WTC11 (cell line): ENCODE results near the gene SLC25A21. TPM values are rescaled to one million over a fixed set of nuclear protein-coding genes. Genes with fewer than 3 reads are reported as not detected.

Source experiments
- ATAC-seq: fragments of 200-7000 bp; cut with Tn5 transposase; 2 replicates; pipeline ENCODE4 v1.10.0; 2021; ENCODE audit warnings: mild to moderate bottlenecking, moderate library complexity
- CTCF ChIA-PET: fragments of 300-600 bp; sonication (Branson Sonifier 250); formaldehyde crosslinking; loops from one replicate; lab custom pipeline; 2021; ENCODE audit warnings: antibody characterized with exemption; lab: Charles Lee
- POLR2A ChIA-PET: fragments of 350-600 bp; sonication (Branson Sonifier 250); formaldehyde crosslinking; loops from one replicate; lab custom pipeline; 2021; ENCODE audit warnings: antibody characterized with exemption; lab: Charles Lee
- DNase-seq: peaks from one replicate; pipeline ENCODE4 v3.0.0; 2021; ENCODE audit warnings: low spot score
- H3K27ac Mint-ChIP-seq: 2 replicates; pipeline ENCODE4 v1.8.0; 2021; ENCODE audit warnings: mixed read lengths
- H3K27me3 Mint-ChIP-seq: 2 replicates; pipeline ENCODE4 v1.8.0; 2021; ENCODE audit warnings: low read depth, mild to moderate bottlenecking, moderate library complexity, mixed read lengths
- H3K36me3 Mint-ChIP-seq: 2 replicates; pipeline ENCODE4 v1.8.0; 2021; ENCODE audit warnings: mixed read lengths
- H3K4me1 Mint-ChIP-seq: 2 replicates; pipeline ENCODE4 v1.8.0; 2022; ENCODE audit warnings: mixed read lengths
- H3K4me3 Mint-ChIP-seq: 2 replicates; pipeline ENCODE4 v1.8.0; 2021; ENCODE audit warnings: mild to moderate bottlenecking, moderate library complexity, mixed read lengths
- H3K9me3 Mint-ChIP-seq: 2 replicates; pipeline ENCODE4 v1.8.0; 2021; ENCODE audit warnings: mixed read lengths
- CBFB ChIP-seq: sonication (generic); formaldehyde crosslinking; IDR thresholded peaks from 2 replicates; pipeline ENCODE4 v1.8.1; 2022; ENCODE audit warnings: mild to moderate bottlenecking, low read depth, missing genetic modification reagents
- ELF4 ChIP-seq: sonication (generic); formaldehyde crosslinking; IDR thresholded peaks from 2 replicates; pipeline ENCODE4 v1.8.1; 2022; ENCODE audit warnings: low read depth, mild to moderate bottlenecking, moderate library complexity, missing genetic modification reagents
- FOXJ3 ChIP-seq: sonication (generic); formaldehyde crosslinking; IDR thresholded peaks from 2 replicates; pipeline ENCODE4 v1.9.0; 2021; ENCODE audit warnings: missing genetic modification reagents, mild to moderate bottlenecking, borderline replicate concordance
- GABPB1 ChIP-seq: sonication (generic); formaldehyde crosslinking; IDR thresholded peaks from 2 replicates; pipeline ENCODE4 v1.8.1; 2023; ENCODE audit warnings: mild to moderate bottlenecking, missing genetic modification reagents
- MYBL2 ChIP-seq: sonication (generic); formaldehyde crosslinking; IDR thresholded peaks from 2 replicates; pipeline ENCODE4 v1.8.1; 2023; ENCODE audit warnings: mild to moderate bottlenecking, moderate library complexity, missing genetic modification reagents
- NFE2L1 ChIP-seq: sonication (generic); formaldehyde crosslinking; IDR thresholded peaks from 2 replicates; pipeline ENCODE4 v1.8.1; 2023; ENCODE audit warnings: missing genetic modification reagents
- TCF7 ChIP-seq: sonication (generic); formaldehyde crosslinking; IDR thresholded peaks from 2 replicates; pipeline ENCODE4 v1.8.0; 2022; ENCODE audit warnings: mild to moderate bottlenecking, low read depth, missing genetic modification reagents, moderate library complexity
- TEAD4 ChIP-seq: sonication (generic); formaldehyde crosslinking; IDR thresholded peaks from 2 replicates; pipeline ENCODE4 v1.8.0; 2022; ENCODE audit warnings: mild to moderate bottlenecking, missing genetic modification reagents
- ZNF138 ChIP-seq: sonication (generic); formaldehyde crosslinking; conservative IDR thresholded peaks from 2 replicates; pipeline ENCODE4 v1.8.1; 2022; ENCODE audit warnings: mild to moderate bottlenecking, moderate library complexity, missing genetic modification reagents
- ZNF219 ChIP-seq: sonication (generic); formaldehyde crosslinking; IDR thresholded peaks from 2 replicates; pipeline ENCODE4 v1.8.0; 2023; ENCODE audit warnings: missing genetic modification reagents, mild to moderate bottlenecking, borderline replicate concordance
- ZNF232 ChIP-seq: sonication (generic); formaldehyde crosslinking; IDR thresholded peaks from 2 replicates; pipeline ENCODE4 v1.8.0; 2022; ENCODE audit warnings: mild to moderate bottlenecking, missing genetic modification reagents
- ZNF317 ChIP-seq: sonication (generic); formaldehyde crosslinking; IDR thresholded peaks from 2 replicates; pipeline ENCODE4 v1.8.1; 2023; ENCODE audit warnings: low read depth, mild to moderate bottlenecking, moderate library complexity, missing genetic modification reagents, borderline replicate concordance
- total RNA-seq: library from RNA; stranded (reverse); gene quantifications from 3 replicates; pipeline ENCODE4 v1.2.3, GENCODE V29; 2021
- TF ChIP-seq, protein P1 (sequence below): sonication (generic); formaldehyde crosslinking; IDR thresholded peaks from 2 replicates; pipeline ENCODE4 v1.8.0; 2022; ENCODE audit warnings: missing genetic modification reagents
- TF ChIP-seq, protein P2 (sequence below): sonication (generic); formaldehyde crosslinking; IDR thresholded peaks from 2 replicates; pipeline ENCODE4 v1.8.1; 2023; ENCODE audit warnings: mild to moderate bottlenecking, missing genetic modification reagents, borderline replicate concordance

SLC25A21 gene
- total RNA-seq, 1 experiment from 2014 or later, result 8.2 TPM

DNA sequence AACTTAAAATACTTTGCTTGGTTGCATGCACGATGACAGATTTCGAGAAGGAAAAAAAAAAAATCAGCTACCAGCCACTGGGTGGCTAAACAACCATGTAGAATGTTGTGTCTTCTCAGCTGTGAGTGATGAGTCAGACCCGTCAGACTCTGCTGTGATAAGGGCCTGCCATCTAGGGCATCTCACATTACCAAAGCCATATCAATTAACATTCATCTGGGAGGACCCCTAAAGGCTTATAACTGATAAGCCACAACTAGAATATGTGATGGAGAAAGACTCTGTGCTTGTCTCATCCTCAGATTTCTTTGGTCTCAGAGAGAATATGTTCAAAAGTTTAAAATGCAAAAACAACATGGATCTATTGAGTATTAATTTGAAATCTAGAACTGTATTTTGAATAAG is 399.3 kb downstream of the SLC25A21 start:
- ChIA-PET CTCF (interaction anchor here (0.7 to 2.6 kb wide), 4 partner anchors 9 to 344 kb away, joined by 3 to 15 read pairs (median 3); no protein-coding TSS in a partner anchor), POLR2A (interaction anchor here (1.0 kb wide), 1 partner anchor 169 kb away, joined by 3 read pairs; no protein-coding TSS in a partner anchor)
- DNase-seq (no peak), ATAC-seq (peak; percentile 73)
- Mint-ChIP-seq H3K9me3 (peaks cover 3% of the 10 kb centered on the region; the same call in 1 of the 2 replicates), H3K4me1 (peaks cover 10% of the 10 kb centered on the region), H3K27ac (no peak overlapping the region), H3K27me3 (no peaks in the 10 kb centered on the region), H3K4me3 (no peak overlapping the region), H3K36me3 (no peaks in the 10 kb centered on the region)
- no peak for TF ChIP-seq NFE2L1 (CRISPR knock-in tag)
- no peak for TF ChIP-seq TEAD4 (CRISPR knock-in tag)
- TF ChIP-seq, protein P1, sequence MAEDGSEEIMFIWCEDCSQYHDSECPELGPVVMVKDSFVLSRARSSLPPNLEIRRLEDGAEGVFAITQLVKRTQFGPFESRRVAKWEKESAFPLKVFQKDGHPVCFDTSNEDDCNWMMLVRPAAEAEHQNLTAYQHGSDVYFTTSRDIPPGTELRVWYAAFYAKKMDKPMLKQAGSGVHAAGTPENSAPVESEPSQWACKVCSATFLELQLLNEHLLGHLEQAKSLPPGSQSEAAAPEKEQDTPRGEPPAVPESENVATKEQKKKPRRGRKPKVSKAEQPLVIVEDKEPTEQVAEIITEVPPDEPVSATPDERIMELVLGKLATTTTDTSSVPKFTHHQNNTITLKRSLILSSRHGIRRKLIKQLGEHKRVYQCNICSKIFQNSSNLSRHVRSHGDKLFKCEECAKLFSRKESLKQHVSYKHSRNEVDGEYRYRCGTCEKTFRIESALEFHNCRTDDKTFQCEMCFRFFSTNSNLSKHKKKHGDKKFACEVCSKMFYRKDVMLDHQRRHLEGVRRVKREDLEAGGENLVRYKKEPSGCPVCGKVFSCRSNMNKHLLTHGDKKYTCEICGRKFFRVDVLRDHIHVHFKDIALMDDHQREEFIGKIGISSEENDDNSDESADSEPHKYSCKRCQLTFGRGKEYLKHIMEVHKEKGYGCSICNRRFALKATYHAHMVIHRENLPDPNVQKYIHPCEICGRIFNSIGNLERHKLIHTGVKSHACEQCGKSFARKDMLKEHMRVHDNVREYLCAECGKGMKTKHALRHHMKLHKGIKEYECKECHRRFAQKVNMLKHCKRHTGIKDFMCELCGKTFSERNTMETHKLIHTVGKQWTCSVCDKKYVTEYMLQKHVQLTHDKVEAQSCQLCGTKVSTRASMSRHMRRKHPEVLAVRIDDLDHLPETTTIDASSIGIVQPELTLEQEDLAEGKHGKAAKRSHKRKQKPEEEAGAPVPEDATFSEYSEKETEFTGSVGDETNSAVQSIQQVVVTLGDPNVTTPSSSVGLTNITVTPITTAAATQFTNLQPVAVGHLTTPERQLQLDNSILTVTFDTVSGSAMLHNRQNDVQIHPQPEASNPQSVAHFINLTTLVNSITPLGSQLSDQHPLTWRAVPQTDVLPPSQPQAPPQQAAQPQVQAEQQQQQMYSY, result no peak
- TF ChIP-seq ZNF219 (CRISPR knock-in tag), result no peak
- TF ChIP-seq TCF7 (CRISPR knock-in tag), result no peak
- no peak for TF ChIP-seq CBFB (CRISPR knock-in tag)
- TF ChIP-seq ZNF232, result no peak
- TF ChIP-seq ZNF317 (CRISPR knock-in tag), result no peak
- no peak for TF ChIP-seq ZNF138 (CRISPR knock-in tag)
- TF ChIP-seq ELF4 (CRISPR knock-in tag), result no peak
- no peak for TF ChIP-seq MYBL2 (CRISPR knock-in tag)

DNA sequence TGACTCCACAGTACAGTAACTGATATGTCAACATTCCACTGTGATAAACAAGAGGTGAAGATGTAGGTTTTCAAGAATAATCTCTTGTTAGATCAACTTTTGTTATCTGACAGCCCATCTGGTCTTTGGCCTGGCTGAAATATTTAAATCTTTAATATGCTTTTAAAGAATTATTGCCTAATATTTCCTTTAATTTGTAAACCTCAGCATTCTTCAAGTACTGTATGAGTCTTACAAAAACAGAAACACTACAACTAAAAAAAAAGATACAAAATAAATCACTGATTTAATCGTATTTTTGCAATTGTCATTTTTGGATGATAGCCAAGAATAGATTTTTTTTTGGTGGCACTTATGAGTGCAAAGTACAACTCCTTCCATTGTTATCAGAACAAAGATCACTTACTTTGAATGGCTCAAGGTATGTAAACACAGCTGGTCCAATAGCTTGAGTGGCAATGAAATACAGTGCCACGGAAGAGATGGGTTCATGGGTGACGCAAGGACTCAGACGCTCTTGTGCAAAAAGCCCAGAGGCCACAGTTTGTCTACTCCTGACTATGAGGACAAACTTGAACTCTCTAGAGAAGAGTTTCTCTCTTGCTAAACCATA is 401.3 kb downstream of the SLC25A21 start:
- Mint-ChIP-seq H3K4me1 (peaks cover 21% of the 10 kb centered on the region), H3K9me3 (no peaks in the 10 kb centered on the region), H3K27me3 (no peaks in the 10 kb centered on the region), H3K4me3 (no peak overlapping the region), H3K36me3 (no peaks in the 10 kb centered on the region)
- POLR2A ChIA-PET, result no interaction called here
- no peak for DNase-seq
- CTCF ChIA-PET, result interaction anchor here (1.0 to 2.6 kb wide), 2 partner anchors 123 to 171 kb away, joined by 3 to 15 read pairs; no protein-coding TSS in a partner anchor
- no peak for ATAC-seq
- TF ChIP-seq FOXJ3 (CRISPR knock-in tag) (no peak), GABPB1 (CRISPR knock-in tag) (peak; percentile 55)
- TF ChIP-seq, all 79 proteins: peak for 1
- H3K27ac Mint-ChIP-seq, result no peak overlapping the region

DNA sequence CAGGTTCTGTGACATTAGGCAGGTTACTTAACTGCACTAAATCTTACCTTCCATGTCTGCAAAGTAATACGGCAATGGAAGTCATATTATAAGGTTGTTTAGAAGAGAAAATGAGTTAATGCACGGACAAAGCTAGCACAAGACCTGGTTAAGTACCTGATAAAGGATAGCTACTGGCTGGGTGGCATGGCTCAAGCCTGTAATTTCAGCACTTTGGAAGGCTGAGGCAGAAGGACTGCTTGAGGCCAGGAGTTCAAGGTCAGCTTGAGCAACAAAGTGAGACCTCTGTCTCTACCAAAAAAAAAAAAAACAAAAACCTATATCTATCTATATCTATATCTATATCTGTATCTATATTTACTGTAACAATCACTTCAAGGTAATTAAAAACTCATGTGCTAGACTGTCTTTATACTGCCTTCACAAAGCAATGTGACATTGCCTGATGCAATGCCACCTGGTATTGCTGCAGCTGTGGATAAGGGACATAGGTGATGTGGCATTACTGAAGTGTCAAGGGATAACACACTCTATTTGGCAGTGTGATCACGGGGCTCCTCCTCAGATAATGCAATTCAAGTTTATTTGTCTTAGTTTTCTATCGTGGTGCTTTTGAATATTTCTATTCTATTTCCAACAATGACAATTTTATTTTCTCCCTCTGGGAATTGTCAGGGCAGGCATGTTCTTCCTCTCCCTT is 403.6 kb downstream of the SLC25A21 start:
- Mint-ChIP-seq H3K36me3 (no peaks in the 10 kb centered on the region), H3K4me1 (peaks cover 29% of the 10 kb centered on the region), H3K27me3 (no peaks in the 10 kb centered on the region), H3K9me3 (no peaks in the 10 kb centered on the region), H3K27ac (0 out of 2 replicates have a peak overlapping the region, but pooled peaks have one; percentile 66)
- ATAC-seq, result no peak
- CTCF ChIA-PET, result interaction anchor here (0.7 to 2.3 kb wide), 7 partner anchors 21 to 349 kb away, joined by 3 to 11 read pairs (median 4); no protein-coding TSS in a partner anchor
- peak; percentile 96 for TF ChIP-seq GABPB1 (CRISPR knock-in tag)
- TF ChIP-seq, protein P2, sequence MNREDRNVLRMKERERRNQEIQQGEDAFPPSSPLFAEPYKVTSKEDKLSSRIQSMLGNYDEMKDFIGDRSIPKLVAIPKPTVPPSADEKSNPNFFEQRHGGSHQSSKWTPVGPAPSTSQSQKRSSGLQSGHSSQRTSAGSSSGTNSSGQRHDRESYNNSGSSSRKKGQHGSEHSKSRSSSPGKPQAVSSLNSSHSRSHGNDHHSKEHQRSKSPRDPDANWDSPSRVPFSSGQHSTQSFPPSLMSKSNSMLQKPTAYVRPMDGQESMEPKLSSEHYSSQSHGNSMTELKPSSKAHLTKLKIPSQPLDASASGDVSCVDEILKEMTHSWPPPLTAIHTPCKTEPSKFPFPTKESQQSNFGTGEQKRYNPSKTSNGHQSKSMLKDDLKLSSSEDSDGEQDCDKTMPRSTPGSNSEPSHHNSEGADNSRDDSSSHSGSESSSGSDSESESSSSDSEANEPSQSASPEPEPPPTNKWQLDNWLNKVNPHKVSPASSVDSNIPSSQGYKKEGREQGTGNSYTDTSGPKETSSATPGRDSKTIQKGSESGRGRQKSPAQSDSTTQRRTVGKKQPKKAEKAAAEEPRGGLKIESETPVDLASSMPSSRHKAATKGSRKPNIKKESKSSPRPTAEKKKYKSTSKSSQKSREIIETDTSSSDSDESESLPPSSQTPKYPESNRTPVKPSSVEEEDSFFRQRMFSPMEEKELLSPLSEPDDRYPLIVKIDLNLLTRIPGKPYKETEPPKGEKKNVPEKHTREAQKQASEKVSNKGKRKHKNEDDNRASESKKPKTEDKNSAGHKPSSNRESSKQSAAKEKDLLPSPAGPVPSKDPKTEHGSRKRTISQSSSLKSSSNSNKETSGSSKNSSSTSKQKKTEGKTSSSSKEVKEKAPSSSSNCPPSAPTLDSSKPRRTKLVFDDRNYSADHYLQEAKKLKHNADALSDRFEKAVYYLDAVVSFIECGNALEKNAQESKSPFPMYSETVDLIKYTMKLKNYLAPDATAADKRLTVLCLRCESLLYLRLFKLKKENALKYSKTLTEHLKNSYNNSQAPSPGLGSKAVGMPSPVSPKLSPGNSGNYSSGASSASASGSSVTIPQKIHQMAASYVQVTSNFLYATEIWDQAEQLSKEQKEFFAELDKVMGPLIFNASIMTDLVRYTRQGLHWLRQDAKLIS (CRISPR knock-in tag), result no peak
- TF ChIP-seq, all 79 proteins: peak for 1
- H3K4me3 Mint-ChIP-seq, result no peak overlapping the region
- DNase-seq, result no peak
- POLR2A ChIA-PET, result no interaction called here
